ENCODE measurements around the gene CFB. TPM values are rescaled to one million over a fixed set of nuclear protein-coding genes. Genes with fewer than 3 reads are reported as not detected.

The CFB gene
- total RNA-seq, 1 experiment from 2014 or later = 22.6 TPM

DNA sequence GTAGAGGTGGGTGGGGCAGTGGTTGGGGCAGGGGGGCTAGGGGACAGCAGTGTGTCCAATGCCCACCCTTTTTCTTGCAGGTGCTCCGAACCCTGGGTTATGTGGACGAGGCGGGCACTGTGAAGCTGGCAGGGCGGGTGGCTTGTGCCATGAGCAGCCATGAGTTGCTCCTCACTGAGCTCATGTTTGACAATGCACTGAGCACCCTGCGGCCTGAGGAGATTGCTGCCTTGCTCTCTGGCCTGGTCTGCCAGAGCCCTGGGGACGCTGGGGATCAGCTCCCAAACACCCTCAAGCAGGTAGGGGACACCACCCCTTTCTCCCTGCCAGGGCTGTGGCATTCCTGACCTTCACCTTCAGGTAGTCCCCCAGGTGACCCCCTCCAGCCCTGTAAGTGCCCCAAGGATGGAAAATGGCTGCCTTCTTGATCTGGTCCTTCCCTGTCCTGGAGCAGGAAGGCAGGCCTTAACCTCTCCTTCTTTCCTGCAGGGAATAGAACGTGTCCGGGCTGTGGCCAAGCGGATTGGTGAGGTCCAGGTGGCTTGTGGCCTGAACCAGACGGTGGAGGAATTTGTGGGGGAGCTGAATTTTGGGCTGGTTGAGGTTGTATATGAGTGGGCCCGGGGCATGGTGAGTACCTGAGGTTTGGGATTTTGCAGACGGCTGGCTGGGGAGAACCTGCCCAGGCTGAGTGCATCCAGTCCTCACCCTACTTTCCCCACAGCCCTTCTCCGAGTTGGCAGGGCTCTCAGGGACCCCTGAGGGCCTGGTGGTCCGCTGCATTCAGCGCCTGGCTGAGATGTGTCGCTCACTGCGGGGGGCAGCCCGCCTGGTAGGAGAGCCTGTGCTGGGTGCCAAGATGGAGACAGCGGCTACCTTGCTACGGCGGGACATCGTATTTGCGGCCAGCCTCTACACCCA lies 23.2 kb downstream of the CFB start:
- H3K4me2 ChIP-seq = no peak overlapping the region
- H3K27ac ChIP-seq = no peak overlapping the region
- 0 out of 2 replicates have a peak, but pooled peaks cover 4% of the 10 kb centered on the region for H3K36me3 ChIP-seq (ENCODE audit: low read depth)
- no peak for TF ChIP-seq EZH2 (IDR thresholded peaks at IDR 0.05; ENCODE audit: low read depth)
- TF ChIP-seq, protein P1, sequence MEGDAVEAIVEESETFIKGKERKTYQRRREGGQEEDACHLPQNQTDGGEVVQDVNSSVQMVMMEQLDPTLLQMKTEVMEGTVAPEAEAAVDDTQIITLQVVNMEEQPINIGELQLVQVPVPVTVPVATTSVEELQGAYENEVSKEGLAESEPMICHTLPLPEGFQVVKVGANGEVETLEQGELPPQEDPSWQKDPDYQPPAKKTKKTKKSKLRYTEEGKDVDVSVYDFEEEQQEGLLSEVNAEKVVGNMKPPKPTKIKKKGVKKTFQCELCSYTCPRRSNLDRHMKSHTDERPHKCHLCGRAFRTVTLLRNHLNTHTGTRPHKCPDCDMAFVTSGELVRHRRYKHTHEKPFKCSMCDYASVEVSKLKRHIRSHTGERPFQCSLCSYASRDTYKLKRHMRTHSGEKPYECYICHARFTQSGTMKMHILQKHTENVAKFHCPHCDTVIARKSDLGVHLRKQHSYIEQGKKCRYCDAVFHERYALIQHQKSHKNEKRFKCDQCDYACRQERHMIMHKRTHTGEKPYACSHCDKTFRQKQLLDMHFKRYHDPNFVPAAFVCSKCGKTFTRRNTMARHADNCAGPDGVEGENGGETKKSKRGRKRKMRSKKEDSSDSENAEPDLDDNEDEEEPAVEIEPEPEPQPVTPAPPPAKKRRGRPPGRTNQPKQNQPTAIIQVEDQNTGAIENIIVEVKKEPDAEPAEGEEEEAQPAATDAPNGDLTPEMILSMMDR (conservative IDR thresholded peaks at IDR 0.05) = no peak
- H3K9me3 ChIP-seq (ENCODE audit: insufficient read depth, low read depth) = no peaks in the 10 kb centered on the region
- POLR2A ChIA-PET (ENCODE audit: unreplicated experiment) = interaction anchor here (0.6 kb wide), 2 partner anchors 17 to 106 kb away, joined by 3 to 4 read pairs; partner anchors contain the start of gene NEU1
- H3K4me3 ChIP-seq = no peak overlapping the region
- H4K20me1 ChIP-seq (ENCODE audit: insufficient read depth) = no peaks in the 10 kb centered on the region
- CTCF ChIA-PET = interaction anchor here (0.6 kb wide), 1 partner anchor 26 kb away, joined by 4 read pairs; no protein-coding TSS in a partner anchor
- no peaks in the 10 kb centered on the region for H3K9me2 ChIP-seq (ENCODE audit: insufficient read depth)
- peaks cover 15% of the 10 kb centered on the region for H3K4me1 ChIP-seq (replicated peaks; ENCODE audit: insufficient read depth)
- no TSS peak for BruUV-seq (replicated peaks)
- no peak for DNase-seq
- intact Hi-C loops (cut with micrococcal nuclease; ENCODE audit: unreplicated experiment) = no loop called here
- H3K79me2 ChIP-seq (ENCODE audit: low read depth) = peaks cover 33% of the 10 kb centered on the region
- H3K27me3 ChIP-seq (ENCODE audit: insufficient read depth, low read depth) = no peaks in the 10 kb centered on the region
- peaks cover 18% of the 10 kb centered on the region for H3F3A ChIP-seq (ENCODE audit: insufficient read depth, low read depth)
- H2AFZ ChIP-seq = no peak overlapping the region

DNA sequence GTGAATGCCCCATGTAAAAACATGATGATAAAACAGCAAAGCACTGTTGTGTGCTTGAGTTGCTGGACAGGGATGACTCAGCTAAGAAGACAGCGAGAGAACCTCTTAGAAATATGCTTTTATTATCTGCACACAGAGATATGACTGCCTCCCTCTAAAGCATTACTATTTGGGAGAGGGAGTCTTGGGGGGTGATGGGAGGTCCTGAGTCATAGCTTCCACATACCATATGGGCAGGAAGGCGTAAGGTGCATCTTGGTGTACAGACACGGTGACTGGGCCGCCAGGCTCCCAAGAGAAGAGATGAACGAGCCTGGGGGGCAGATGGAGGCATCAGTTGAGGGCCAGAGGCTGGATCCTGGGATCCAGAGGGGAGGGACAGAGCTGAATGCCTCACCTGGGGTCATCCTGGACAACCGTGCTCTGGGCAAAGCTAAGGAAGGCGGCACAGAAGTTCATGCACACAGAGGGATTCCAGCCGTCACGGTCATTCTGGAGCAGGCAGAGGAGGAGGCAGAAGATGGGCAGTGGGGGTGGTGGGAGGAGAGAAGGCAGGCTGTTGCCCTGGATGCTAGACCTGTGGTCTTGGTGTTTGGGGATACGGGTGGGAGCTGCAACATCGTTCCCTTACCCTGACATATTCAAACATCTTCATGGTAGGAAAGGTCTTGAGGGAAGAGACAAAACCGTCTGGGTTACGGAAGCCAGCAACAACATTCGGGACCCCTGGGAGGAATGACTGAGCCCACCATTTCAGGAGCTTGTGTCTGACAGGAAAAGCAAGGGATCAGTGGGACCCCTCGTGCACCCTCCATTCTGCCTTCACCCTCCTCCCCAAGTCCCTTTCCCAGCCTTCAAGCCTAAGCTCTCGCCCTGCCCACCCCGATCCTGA lies 24.1 kb downstream of the CFB start:
- CTCF ChIA-PET = interaction anchor here (0.6 to 0.7 kb wide), 2 partner anchors 27 to 1015 kb away, joined by 3 to 4 read pairs; no protein-coding TSS in a partner anchor
- H4K20me1 ChIP-seq (ENCODE audit: insufficient read depth) = no peaks in the 10 kb centered on the region
- H3K27me3 ChIP-seq (ENCODE audit: insufficient read depth, low read depth) = no peaks in the 10 kb centered on the region
- TF ChIP-seq EZH2 (IDR thresholded peaks at IDR 0.05; ENCODE audit: low read depth) = no peak
- TF ChIP-seq, protein P1 (conservative IDR thresholded peaks at IDR 0.05) = no peak
- peaks cover 18% of the 10 kb centered on the region for H3F3A ChIP-seq (ENCODE audit: insufficient read depth, low read depth)
- no peak for DNase-seq
- no peaks in the 10 kb centered on the region for H3K9me2 ChIP-seq (ENCODE audit: insufficient read depth)
- H3K79me2 ChIP-seq (ENCODE audit: low read depth) = peaks cover 40% of the 10 kb centered on the region
- intact Hi-C loops (cut with micrococcal nuclease; ENCODE audit: unreplicated experiment) = no loop called here
- H3K4me2 ChIP-seq = peak overlapping the region; percentile 92
- POLR2A ChIA-PET (ENCODE audit: unreplicated experiment) = interaction anchor here (0.6 kb wide), 1 partner anchor 158 kb away, joined by 4 read pairs; the partner anchor contains the start of gene ATF6B
- no peak overlapping the region for H2AFZ ChIP-seq
- 0 out of 2 replicates have a peak, but pooled peaks cover 4% of the 10 kb centered on the region for H3K36me3 ChIP-seq (ENCODE audit: low read depth)
- BruUV-seq (replicated peaks) = no TSS peak
- H3K27ac ChIP-seq = no peak overlapping the region
- H3K9me3 ChIP-seq (ENCODE audit: insufficient read depth, low read depth) = no peaks in the 10 kb centered on the region
- H3K4me1 ChIP-seq (replicated peaks; ENCODE audit: insufficient read depth) = peaks cover 15% of the 10 kb centered on the region
- H3K4me3 ChIP-seq = peak overlapping the region; percentile 88; the same call in 1 of the 2 replicates
